Measurements from ENCODE around the gene NMNAT2.

Gene NMNAT2

DNA sequence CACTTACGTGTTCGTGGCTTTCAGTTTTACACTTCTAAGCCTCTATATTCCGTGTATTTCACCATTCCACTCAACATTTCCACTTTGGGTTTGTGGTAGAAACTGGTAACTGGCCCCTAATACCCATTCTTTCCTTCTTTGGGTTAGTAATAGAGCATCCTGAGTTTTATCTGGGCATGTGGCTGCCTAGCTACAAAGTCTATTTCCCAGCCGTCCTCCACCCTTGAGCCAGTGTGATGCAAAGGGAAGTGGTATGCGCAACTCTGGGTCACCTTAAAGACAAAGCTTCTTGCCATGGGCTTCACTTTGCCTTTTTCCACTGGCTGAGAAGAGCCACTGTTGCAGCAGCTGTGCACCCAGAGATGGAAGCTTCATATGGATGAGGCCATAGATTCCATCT, 158.3 kb downstream of the NMNAT2 start:
- no peaks in the 10 kb centered on the region for H3K27me3 ChIP-seq (replicated peaks; ENCODE audit: control insufficient read depth, insufficient read depth, low read length, poor library complexity, severe bottlenecking)
- no peak for DNase-seq
- no peak overlapping the region for H3K27ac ChIP-seq (ENCODE audit: insufficient read depth, low read length, poor library complexity, severe bottlenecking)
- no peak overlapping the region for H3K4me3 ChIP-seq (ENCODE audit: insufficient read depth, low read depth, low read length, poor library complexity, severe bottlenecking)
- no peaks in the 10 kb centered on the region for H3K36me3 ChIP-seq (ENCODE audit: control insufficient read depth, insufficient read depth, low read length)
- H3K9me3 ChIP-seq (ENCODE audit: control insufficient read depth, low read length): no peaks in the 10 kb centered on the region
- no peaks in the 10 kb centered on the region for H3K4me1 ChIP-seq (ENCODE audit: control insufficient read depth, insufficient read depth, low read length, poor library complexity, severe bottlenecking)

- H3K36me3 ChIP-seq (ENCODE audit: control insufficient read depth, insufficient read depth, low read length): no peaks in the 10 kb centered on the region
- DNase-seq: no peak
- no peaks in the 10 kb centered on the region for H3K27me3 ChIP-seq (replicated peaks; ENCODE audit: control insufficient read depth, insufficient read depth, low read length, poor library complexity, severe bottlenecking)
- no peaks in the 10 kb centered on the region for H3K9me3 ChIP-seq (ENCODE audit: control insufficient read depth, low read length)
- no peak overlapping the region for H3K27ac ChIP-seq (ENCODE audit: insufficient read depth, low read length, poor library complexity, severe bottlenecking)
- no peaks in the 10 kb centered on the region for H3K4me1 ChIP-seq (ENCODE audit: control insufficient read depth, insufficient read depth, low read length, poor library complexity, severe bottlenecking)
- no peak overlapping the region for H3K4me3 ChIP-seq (ENCODE audit: insufficient read depth, low read depth, low read length, poor library complexity, severe bottlenecking)
These were observed 163.1 kb downstream of the NMNAT2 start for GRCh38 chr1:183255073-183255472.

DNA sequence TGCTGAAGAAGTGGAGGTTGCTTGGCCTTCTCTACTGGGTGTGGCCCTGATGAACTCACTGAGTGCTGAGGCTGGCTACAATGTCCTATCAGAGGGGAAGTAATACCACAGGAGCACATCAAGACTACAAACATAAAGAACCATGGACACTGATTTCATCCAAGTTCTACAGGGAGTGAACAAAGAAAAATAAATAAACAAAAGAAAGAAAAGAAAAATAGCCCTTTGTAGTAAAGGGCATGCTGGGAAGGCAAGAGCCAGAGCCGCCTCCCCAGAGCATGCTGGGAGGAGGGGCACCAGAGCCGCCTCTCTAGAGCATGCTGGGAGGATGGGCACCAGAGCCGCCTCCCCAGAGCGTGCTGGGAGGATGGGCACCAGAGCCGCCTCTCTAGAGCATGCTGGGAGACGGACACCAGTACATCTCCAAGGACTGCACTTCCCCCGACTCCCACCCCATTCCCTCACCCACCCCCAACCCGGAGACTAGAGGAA, 166.2 kb downstream of the NMNAT2 start:
- no peaks in the 10 kb centered on the region for H3K9me3 ChIP-seq (ENCODE audit: control insufficient read depth, low read length)
- H3K27me3 ChIP-seq (replicated peaks; ENCODE audit: control insufficient read depth, insufficient read depth, low read length, poor library complexity, severe bottlenecking): no peaks in the 10 kb centered on the region
- DNase-seq: no peak
- no peak overlapping the region for H3K27ac ChIP-seq (ENCODE audit: insufficient read depth, low read length, poor library complexity, severe bottlenecking)
- no peak overlapping the region for H3K4me3 ChIP-seq (ENCODE audit: insufficient read depth, low read depth, low read length, poor library complexity, severe bottlenecking)
- no peaks in the 10 kb centered on the region for H3K36me3 ChIP-seq (ENCODE audit: control insufficient read depth, insufficient read depth, low read length)
- H3K4me1 ChIP-seq (ENCODE audit: control insufficient read depth, insufficient read depth, low read length, poor library complexity, severe bottlenecking): no peaks in the 10 kb centered on the region

DNA sequence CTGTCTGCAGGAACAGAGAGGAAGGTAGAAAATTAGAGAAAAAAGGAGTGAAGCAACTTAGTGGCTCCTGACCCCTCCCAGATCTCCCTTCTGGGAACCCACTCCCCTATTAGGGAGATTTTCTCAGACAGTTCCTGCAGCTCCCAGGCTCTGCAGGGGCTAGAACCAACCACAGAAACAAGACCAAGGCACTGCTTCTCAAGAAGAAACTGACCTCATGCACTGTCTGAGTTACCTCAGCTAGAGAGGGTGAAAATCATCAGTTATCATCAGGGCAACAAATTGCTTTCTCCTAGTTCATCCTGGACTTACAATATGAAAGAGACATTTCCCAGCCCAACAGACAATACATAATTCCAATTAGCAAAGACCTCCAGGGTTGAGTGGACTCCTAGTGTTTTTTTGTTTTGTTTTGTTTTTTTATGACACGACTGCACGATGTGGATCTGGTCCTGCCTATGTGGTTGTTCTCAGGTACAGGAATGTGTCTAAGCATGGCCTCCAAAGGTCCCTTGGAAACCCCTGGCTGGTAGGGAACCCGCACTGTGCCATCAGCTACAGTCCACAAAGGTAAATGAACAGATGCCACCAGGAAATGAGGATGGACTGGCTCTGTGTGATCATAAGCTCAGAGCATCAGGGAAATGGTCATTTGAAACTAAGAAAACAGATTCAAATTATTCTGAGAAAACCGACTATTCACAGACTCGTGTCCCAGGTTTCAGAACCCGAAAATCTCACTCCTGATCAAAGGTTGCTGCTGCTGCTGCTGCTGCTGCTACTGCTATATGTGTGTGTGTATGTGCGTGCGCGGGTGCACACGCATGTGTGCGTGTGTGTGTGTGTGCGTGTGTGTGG, 166.8 kb downstream of the NMNAT2 start:
- no peaks in the 10 kb centered on the region for H3K4me1 ChIP-seq (ENCODE audit: control insufficient read depth, insufficient read depth, low read length, poor library complexity, severe bottlenecking)
- H3K27ac ChIP-seq (ENCODE audit: insufficient read depth, low read length, poor library complexity, severe bottlenecking): no peak overlapping the region
- H3K9me3 ChIP-seq (ENCODE audit: control insufficient read depth, low read length): no peaks in the 10 kb centered on the region
- no peak overlapping the region for H3K4me3 ChIP-seq (ENCODE audit: insufficient read depth, low read depth, low read length, poor library complexity, severe bottlenecking)
- no peak for DNase-seq
- no peaks in the 10 kb centered on the region for H3K36me3 ChIP-seq (ENCODE audit: control insufficient read depth, insufficient read depth, low read length)
- no peaks in the 10 kb centered on the region for H3K27me3 ChIP-seq (replicated peaks; ENCODE audit: control insufficient read depth, insufficient read depth, low read length, poor library complexity, severe bottlenecking)

DNA sequence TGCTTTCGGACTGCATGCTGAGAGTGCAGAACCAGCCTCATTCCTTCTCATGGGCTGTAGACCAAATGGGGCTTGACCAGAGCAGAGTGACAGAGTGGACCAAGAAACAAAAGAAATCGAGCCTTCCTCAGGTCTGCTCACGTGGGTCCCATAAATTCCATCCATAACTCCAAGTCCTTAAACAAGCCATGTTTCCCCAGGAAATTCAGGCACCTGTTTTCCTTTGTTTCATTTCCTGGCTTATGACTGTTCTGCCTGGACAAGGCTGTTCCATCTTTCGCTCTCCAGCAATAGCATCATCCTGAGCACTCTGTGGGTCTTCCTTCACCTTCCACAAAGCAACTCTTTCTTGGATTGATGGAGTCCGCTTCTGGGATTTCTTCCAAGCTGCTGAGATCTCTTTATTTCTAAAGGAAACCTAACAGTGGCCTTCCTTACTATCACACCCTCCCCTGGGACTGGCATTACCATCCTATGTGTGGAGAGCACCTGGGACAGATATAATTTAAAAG, 168.2 kb downstream of the NMNAT2 start:
- Histone ChIP-seq H3K27ac (ENCODE audit: insufficient read depth, low read length, poor library complexity, severe bottlenecking) (no peak overlapping the region), H3K9me3 (ENCODE audit: control insufficient read depth, low read length) (no peaks in the 10 kb centered on the region), H3K27me3 (replicated peaks; ENCODE audit: control insufficient read depth, insufficient read depth, low read length, poor library complexity, severe bottlenecking) (no peaks in the 10 kb centered on the region), H3K4me3 (ENCODE audit: insufficient read depth, low read depth, low read length, poor library complexity, severe bottlenecking) (no peak overlapping the region), H3K36me3 (ENCODE audit: control insufficient read depth, insufficient read depth, low read length) (no peaks in the 10 kb centered on the region), H3K4me1 (ENCODE audit: control insufficient read depth, insufficient read depth, low read length, poor library complexity, severe bottlenecking) (no peaks in the 10 kb centered on the region)
- no peak for DNase-seq

DNA sequence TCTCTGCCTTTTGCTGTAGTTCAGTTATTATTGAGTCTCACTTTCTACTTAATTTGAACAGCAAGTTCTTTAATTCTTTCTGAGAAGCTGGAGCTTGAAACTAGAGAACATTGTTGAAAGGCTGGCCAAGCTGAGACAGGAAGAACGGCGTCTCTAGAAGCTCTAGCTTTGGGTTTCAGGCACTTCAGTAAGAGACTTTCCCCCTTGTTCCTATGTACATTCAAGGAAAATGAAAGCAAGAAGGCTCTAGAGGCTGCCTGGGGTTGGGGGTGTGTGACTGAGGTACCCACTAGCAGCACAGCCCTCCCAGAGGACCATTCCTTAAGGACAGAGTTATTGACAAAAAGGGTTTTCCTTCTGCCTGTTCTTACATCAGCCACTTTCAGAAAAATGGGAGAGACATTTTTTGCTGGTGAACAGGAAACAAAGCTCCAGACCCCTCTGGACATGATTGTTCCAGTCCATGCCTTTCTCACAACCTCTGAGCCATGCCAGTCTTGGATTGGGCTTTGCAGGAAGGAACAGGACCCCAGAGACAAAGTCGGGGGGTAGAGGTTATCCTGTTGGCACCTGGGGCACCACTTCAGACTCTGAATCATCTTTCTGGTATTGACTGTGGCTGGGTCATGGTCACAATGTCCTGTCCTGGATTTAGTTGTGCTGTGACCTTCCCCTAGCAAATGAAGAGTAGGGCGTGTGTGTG, 169.0 kb downstream of the NMNAT2 start:
- H3K4me3 ChIP-seq (ENCODE audit: insufficient read depth, low read depth, low read length, poor library complexity, severe bottlenecking): no peak overlapping the region
- H3K27ac ChIP-seq (ENCODE audit: insufficient read depth, low read length, poor library complexity, severe bottlenecking): no peak overlapping the region
- H3K27me3 ChIP-seq (replicated peaks; ENCODE audit: control insufficient read depth, insufficient read depth, low read length, poor library complexity, severe bottlenecking): no peaks in the 10 kb centered on the region
- DNase-seq: no peak
- no peaks in the 10 kb centered on the region for H3K9me3 ChIP-seq (ENCODE audit: control insufficient read depth, low read length)
- no peaks in the 10 kb centered on the region for H3K4me1 ChIP-seq (ENCODE audit: control insufficient read depth, insufficient read depth, low read length, poor library complexity, severe bottlenecking)
- H3K36me3 ChIP-seq (ENCODE audit: control insufficient read depth, insufficient read depth, low read length): no peaks in the 10 kb centered on the region

DNA sequence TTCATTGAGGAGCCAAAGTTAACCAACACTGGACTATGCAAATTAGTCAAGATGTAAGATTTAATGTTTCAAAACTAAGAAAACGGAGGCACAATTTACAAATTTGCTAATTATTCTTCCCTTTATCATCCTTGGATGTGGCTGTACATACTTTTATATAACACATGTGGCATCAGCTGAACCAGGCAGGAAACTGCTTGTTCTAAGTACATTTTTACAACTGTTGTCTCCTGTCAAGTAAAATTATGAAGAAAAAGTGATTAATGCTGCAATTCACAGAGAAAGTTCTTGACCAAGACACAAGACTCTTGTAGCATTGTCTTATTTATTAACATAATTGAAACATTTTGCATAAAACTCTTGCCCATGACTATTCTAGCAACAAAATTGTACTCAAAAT, 170.2 kb downstream of the NMNAT2 start:
- no peaks in the 10 kb centered on the region for H3K36me3 ChIP-seq (ENCODE audit: control insufficient read depth, insufficient read depth, low read length)
- H3K27me3 ChIP-seq (replicated peaks; ENCODE audit: control insufficient read depth, insufficient read depth, low read length, poor library complexity, severe bottlenecking): no peaks in the 10 kb centered on the region
- H3K9me3 ChIP-seq (ENCODE audit: control insufficient read depth, low read length): no peaks in the 10 kb centered on the region
- no peak for DNase-seq
- H3K4me3 ChIP-seq (ENCODE audit: insufficient read depth, low read depth, low read length, poor library complexity, severe bottlenecking): no peak overlapping the region
- no peaks in the 10 kb centered on the region for H3K4me1 ChIP-seq (ENCODE audit: control insufficient read depth, insufficient read depth, low read length, poor library complexity, severe bottlenecking)
- no peak overlapping the region for H3K27ac ChIP-seq (ENCODE audit: insufficient read depth, low read length, poor library complexity, severe bottlenecking)

- Histone ChIP-seq H3K27ac (ENCODE audit: insufficient read depth, low read length, poor library complexity, severe bottlenecking) (no peak overlapping the region), H3K36me3 (ENCODE audit: control insufficient read depth, insufficient read depth, low read length) (no peaks in the 10 kb centered on the region), H3K9me3 (ENCODE audit: control insufficient read depth, low read length) (no peaks in the 10 kb centered on the region), H3K4me3 (ENCODE audit: insufficient read depth, low read depth, low read length, poor library complexity, severe bottlenecking) (no peak overlapping the region), H3K27me3 (replicated peaks; ENCODE audit: control insufficient read depth, insufficient read depth, low read length, poor library complexity, severe bottlenecking) (no peaks in the 10 kb centered on the region), H3K4me1 (ENCODE audit: control insufficient read depth, insufficient read depth, low read length, poor library complexity, severe bottlenecking) (no peaks in the 10 kb centered on the region)
- no peak for DNase-seq
These were observed 170.7 kb downstream of the NMNAT2 start for GRCh38 chr1:183247484-183247883.

GRCh38 chr1:183247066-183247465, 171.1 kb downstream of the NMNAT2 start:
- no peaks in the 10 kb centered on the region for H3K27me3 ChIP-seq (replicated peaks; ENCODE audit: control insufficient read depth, insufficient read depth, low read length, poor library complexity, severe bottlenecking)
- no peaks in the 10 kb centered on the region for H3K9me3 ChIP-seq (ENCODE audit: control insufficient read depth, low read length)
- no peaks in the 10 kb centered on the region for H3K4me1 ChIP-seq (ENCODE audit: control insufficient read depth, insufficient read depth, low read length, poor library complexity, severe bottlenecking)
- H3K27ac ChIP-seq (ENCODE audit: insufficient read depth, low read length, poor library complexity, severe bottlenecking): no peak overlapping the region
- no peak for DNase-seq
- no peak overlapping the region for H3K4me3 ChIP-seq (ENCODE audit: insufficient read depth, low read depth, low read length, poor library complexity, severe bottlenecking)
- no peaks in the 10 kb centered on the region for H3K36me3 ChIP-seq (ENCODE audit: control insufficient read depth, insufficient read depth, low read length)

DNA sequence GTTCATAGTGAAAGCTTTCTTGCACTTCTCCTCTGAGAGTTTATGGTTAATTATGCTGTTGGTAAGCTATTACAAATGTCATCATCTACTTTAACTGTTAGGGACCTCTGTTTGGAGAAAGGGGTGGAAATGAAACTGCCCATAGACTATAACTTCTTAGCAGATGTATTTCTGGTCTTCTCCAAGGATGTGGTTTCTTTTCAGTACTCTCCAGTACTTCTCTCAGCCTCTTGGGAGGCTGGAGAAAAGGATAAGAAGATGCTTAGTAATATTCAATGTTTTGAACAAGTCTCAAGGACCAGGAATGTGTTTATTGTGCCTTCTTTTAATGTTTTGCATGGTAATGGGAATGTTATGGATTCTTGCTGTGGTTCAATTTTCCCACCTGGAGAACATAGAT, 171.7 kb downstream of the NMNAT2 start:
- no peaks in the 10 kb centered on the region for H3K36me3 ChIP-seq (ENCODE audit: control insufficient read depth, insufficient read depth, low read length)
- H3K4me3 ChIP-seq (ENCODE audit: insufficient read depth, low read depth, low read length, poor library complexity, severe bottlenecking): no peak overlapping the region
- H3K27ac ChIP-seq (ENCODE audit: insufficient read depth, low read length, poor library complexity, severe bottlenecking): no peak overlapping the region
- H3K9me3 ChIP-seq (ENCODE audit: control insufficient read depth, low read length): no peaks in the 10 kb centered on the region
- H3K4me1 ChIP-seq (ENCODE audit: control insufficient read depth, insufficient read depth, low read length, poor library complexity, severe bottlenecking): no peaks in the 10 kb centered on the region
- no peaks in the 10 kb centered on the region for H3K27me3 ChIP-seq (replicated peaks; ENCODE audit: control insufficient read depth, insufficient read depth, low read length, poor library complexity, severe bottlenecking)
- no peak for DNase-seq

Measured in effector memory CD4-positive, alpha-beta T cell (primary cell).